DOHH2 (cell line): ENCODE results near the gene TCF25.

Experiments
- CTCF ChIP-seq: fragments of 200-600 bp; sonication (generic); IDR thresholded peaks from one replicate; pipeline ENCODE4 v1.5.1; 2014; ENCODE audit warnings: antibody characterized with exemption, mild to moderate bottlenecking, low read depth, low read length; ENCODE audit not compliant: poor library complexity, severe bottlenecking
- EZH2phosphoT487 ChIP-seq: fragments of 200-600 bp; sonication (generic); IDR thresholded peaks from 2 replicates; pipeline ENCODE4 v1.6.1; 2017; ENCODE audit warnings: borderline replicate concordance, mild to moderate bottlenecking, antibody characterized with exemption, low read length, moderate library complexity, mixed read lengths

- TF ChIP-seq CTCF (no peak), EZH2phosphoT487 (no peak)
These were observed 37.4 kb downstream of the TCF25 start for GRCh38 chr16:89910717-89911354.
